IMR-90 (cell line): Measurements from ENCODE around the gene FA2H. TPM values are rescaled to one million over a fixed set of nuclear protein-coding genes. Genes with fewer than 3 reads are reported as not detected.
A peak's percentile ranks its signal among the peaks of the same experiment; 100 is the strongest.

Experiments
- ATAC-seq: fragments of 200-7000 bp; cut with Tn5 transposase; 2 replicates; pipeline ENCODE4 v1.9.1; 2020; ENCODE audit warnings: low read depth, mild to moderate bottlenecking, moderate library complexity
- BruUV-seq: library from RNA; stranded (reverse); fragments of 400-500 nt; replicated peaks from 2 replicates; lab custom pipeline; 2021; lab: Mats Ljungman, UMichigan
- CTCF ChIA-PET: fragments of 300-600 bp; formaldehyde crosslinking; extraction: SDS; loops from one replicate; lab custom pipeline; 2021; ENCODE audit warnings: antibody characterized with exemption; lab: Yijun Ruan, JAX
- POLR2A ChIA-PET: fragments of 300-600 bp; sonication (Branson Sonifier 250); formaldehyde crosslinking; loops from one replicate; lab custom pipeline; 2022; ENCODE audit warnings: antibody characterized with exemption; ENCODE audit not compliant: unreplicated experiment; lab: Charles Lee
- DNase-seq: peaks from one replicate; pipeline ENCODE4 v3.0.0; 2013
- H2AFZ ChIP-seq: replicated peaks from 2 replicates; pipeline ENCODE3; 2013; ENCODE audit warnings: low read length, mild to moderate bottlenecking; ENCODE audit not compliant: poor library complexity
- H2AK5ac ChIP-seq: 2 replicates; pipeline ENCODE4 v1.6.1; 2013; ENCODE audit warnings: low read depth, low read length, inconsistent platforms
- H2AK9ac ChIP-seq: replicated peaks from 2 replicates; pipeline ENCODE3; 2013; ENCODE audit warnings: mild to moderate bottlenecking, low read depth, low read length, moderate library complexity; ENCODE audit not compliant: poor library complexity
- H2BK120ac ChIP-seq: 2 replicates; pipeline ENCODE4 v1.6.1; 2013; ENCODE audit warnings: low read depth, low read length, inconsistent platforms
- H2BK15ac ChIP-seq: 3 replicates; pipeline ENCODE4 v1.6.1; 2013; ENCODE audit warnings: low read depth, low read length, inconsistent platforms
- H2BK20ac ChIP-seq: 2 replicates; pipeline ENCODE4 v1.6.1; 2013; ENCODE audit warnings: low read depth, mild to moderate bottlenecking, inconsistent platforms, low read length, moderate library complexity
- H2BK5ac ChIP-seq: 2 replicates; pipeline ENCODE4 v1.6.1; 2013; ENCODE audit warnings: mild to moderate bottlenecking, low read depth, low read length, inconsistent platforms; ENCODE audit not compliant: poor library complexity, severe bottlenecking
- H3K14ac ChIP-seq: replicated peaks from 2 replicates; pipeline ENCODE4 v1.6.1; 2013; ENCODE audit warnings: low read depth, low read length, inconsistent platforms
- H3K18ac ChIP-seq: 2 replicates; pipeline ENCODE4 v1.6.1; 2013; ENCODE audit warnings: low read depth, low read length, control low read depth
- H3K23ac ChIP-seq: 2 replicates; pipeline ENCODE4 v1.6.1; 2013; ENCODE audit warnings: low read depth, low read length, inconsistent platforms
- H3K27ac ChIP-seq: 2 replicates; pipeline ENCODE4 v1.5.1; 2013; ENCODE audit warnings: mild to moderate bottlenecking, control low read depth, low read length; ENCODE audit not compliant: insufficient read depth
- H3K27me3 ChIP-seq: 2 replicates; pipeline ENCODE4 v1.6.1; 2013; ENCODE audit warnings: low read length; ENCODE audit not compliant: control insufficient read depth, insufficient read depth
- H3K36me3 ChIP-seq: 2 replicates; pipeline ENCODE4 v1.6.1; 2013; ENCODE audit warnings: low read length, mixed read lengths; ENCODE audit not compliant: control insufficient read depth, insufficient read depth
- H3K4ac ChIP-seq: 2 replicates; pipeline ENCODE4 v1.6.1; 2013; ENCODE audit warnings: low read depth, low read length, inconsistent platforms
- H3K4me1 ChIP-seq: 2 replicates; pipeline ENCODE4 v1.6.1; 2013; ENCODE audit warnings: low read length, mixed read lengths; ENCODE audit not compliant: control insufficient read depth, insufficient read depth
- H3K4me2 ChIP-seq: 2 replicates; pipeline ENCODE4 v1.6.1; 2013; ENCODE audit warnings: low read depth, mild to moderate bottlenecking, control low read depth, low read length, moderate library complexity
- H3K4me3 ChIP-seq: 2 replicates; pipeline ENCODE4 v1.5.1; 2013; ENCODE audit warnings: low read depth, mild to moderate bottlenecking, control low read depth, low read length, moderate library complexity; ENCODE audit not compliant: insufficient read depth
- H3K56ac ChIP-seq: 2 replicates; pipeline ENCODE4 v1.6.1; 2013; ENCODE audit warnings: low read length, inconsistent platforms; ENCODE audit not compliant: insufficient read depth; ENCODE audit errors: extremely low read depth
- H3K79me1 ChIP-seq, 2 experiments: 2 replicates each; pipeline ENCODE4 v1.6.1; 2013; ENCODE audit warnings: low read length in 2 of 2, inconsistent platforms in 1 of 2, low read depth in 1 of 2
- H3K9ac ChIP-seq: 2 replicates; pipeline ENCODE4 v1.6.1; 2013; ENCODE audit warnings: low read depth, low read length, control low read depth
- H3K9me1 ChIP-seq: 2 replicates; pipeline ENCODE4 v1.6.1; 2013; ENCODE audit warnings: low read length, inconsistent platforms; ENCODE audit not compliant: insufficient read depth
- H3K9me3 ChIP-seq: 2 replicates; pipeline ENCODE4 v1.6.1; 2013; ENCODE audit warnings: low read length; ENCODE audit not compliant: control insufficient read depth, insufficient read depth
- H4K20me1 ChIP-seq: 2 replicates; pipeline ENCODE4 v1.6.1; 2013; ENCODE audit warnings: low read length, inconsistent platforms; ENCODE audit not compliant: insufficient read depth
- H4K5ac ChIP-seq: 2 replicates; pipeline ENCODE4 v1.6.1; 2013; ENCODE audit warnings: mild to moderate bottlenecking, low read depth, low read length, control low read depth
- H4K8ac ChIP-seq, 2 experiments: 2 replicates each; pipeline ENCODE4 v1.6.1; 2013; ENCODE audit warnings: low read depth in 2 of 2, low read length in 2 of 2, control low read depth in 1 of 2, inconsistent platforms in 1 of 2
- H4K91ac ChIP-seq: 2 replicates; pipeline ENCODE4 v1.6.1; 2013; ENCODE audit warnings: low read depth, low read length, inconsistent platforms; ENCODE audit not compliant: insufficient read depth
- BHLHE40 ChIP-seq: fragments of 150-350 bp; IDR thresholded peaks from 2 replicates; pipeline ENCODE4 v1.6.1; 2016; ENCODE audit warnings: mild to moderate bottlenecking, low read depth, low read length
- CHD1 ChIP-seq: IDR thresholded peaks from 2 replicates; pipeline ENCODE4 v1.6.1; 2012; ENCODE audit warnings: low read depth, low read length, improper control_type of control experiment
- CTCF ChIP-seq: conservative IDR thresholded peaks from 2 replicates; pipeline ENCODE4 v1.5.1; 2012; ENCODE audit warnings: mild to moderate bottlenecking, low read depth, low read length, improper control_type of control experiment
- FOS ChIP-seq: fragments of 150-350 bp; IDR thresholded peaks from 2 replicates; pipeline ENCODE4 v1.6.1; 2016; ENCODE audit warnings: low read depth, low read length
- MAFK ChIP-seq: IDR thresholded peaks from 2 replicates; pipeline ENCODE4 v1.6.1; 2012; ENCODE audit warnings: low read depth, low read length, improper control_type of control experiment
- MAZ ChIP-seq: IDR thresholded peaks from 2 replicates; pipeline ENCODE4 v1.6.1; 2012; ENCODE audit warnings: low read depth, mild to moderate bottlenecking, low read length, improper control_type of control experiment, moderate library complexity, borderline replicate concordance
- NFE2L2 ChIP-seq: fragments of 150-350 bp; IDR thresholded peaks from 2 replicates; pipeline ENCODE4 v1.6.1; 2016; ENCODE audit warnings: low read depth, mild to moderate bottlenecking, low read length
- POLR2A ChIP-seq: IDR thresholded peaks from 2 replicates; pipeline ENCODE4 v1.6.1; 2012; ENCODE audit warnings: mild to moderate bottlenecking, low read depth, low read length
- RAD21 ChIP-seq: IDR thresholded peaks from 2 replicates; pipeline ENCODE4 v1.6.1; 2012; ENCODE audit warnings: low read length, improper control_type of control experiment
- RCOR1 ChIP-seq: IDR thresholded peaks from 2 replicates; pipeline ENCODE4 v1.6.1; 2012; ENCODE audit warnings: mild to moderate bottlenecking, low read length, improper control_type of control experiment; ENCODE audit not compliant: insufficient replicate concordance
- RFX5 ChIP-seq: IDR thresholded peaks from 2 replicates; pipeline ENCODE4 v1.8.0; 2012; ENCODE audit warnings: low read depth, mild to moderate bottlenecking, low read length, moderate library complexity
- SMC3 ChIP-seq: fragments of 150-350 bp; IDR thresholded peaks from 2 replicates; pipeline ENCODE4 v1.6.1; 2016; ENCODE audit warnings: low read depth, mild to moderate bottlenecking, antibody characterized with exemption, low read length, moderate library complexity
- USF2 ChIP-seq: fragments of 150-350 bp; IDR thresholded peaks from 2 replicates; pipeline ENCODE4 v1.6.1; 2017; ENCODE audit warnings: mild to moderate bottlenecking, antibody characterized with exemption, low read length, low read depth
- WGBS, 2 experiments: methylation state at CpG; one replicate each; pipeline versions ENCODE4 v1.1.5 to v1.1.7; 2013; ENCODE audit warnings: missing lambda C conversion rate in 2 of 2; ENCODE audit not compliant: insufficient read length in 1 of 2; ENCODE audit errors: extremely low coverage in 2 of 2; 5-methylcytosine and 5-hydroxymethylcytosine counted together
- dilution Hi-C: fragments of 300-500 bp; cut with HindIII; formaldehyde crosslinking; loops from one replicate; pipeline ENCODE4 v1.14.3; 2018; ENCODE audit warnings: low sequenced_read_pairs; ENCODE audit not compliant: unreplicated experiment
- in situ Hi-C: fragments of 300-500 bp; cut with MboI; formaldehyde crosslinking; loops from 3 replicates; pipeline ENCODE4 v1.14.3; 2019; ENCODE audit warnings: low sequenced_read_pairs, inconsistent platforms, mixed read lengths
- intact Hi-C: fragments of 100-400 bp; cut with micrococcal nuclease; formaldehyde crosslinking; loops from 2 replicates; pipeline ENCODE4 v1.10.0; 2022
- polyA plus RNA-seq, 3 experiments: library from polyadenylated mRNA; depleted of rRNA; stranded (reverse); fragments of >200 nt; gene quantifications; 2 replicates each; pipeline ENCODE4 v1.2.3, GENCODE V29; 2012; ENCODE audit warnings: low replicate concordance in 1 of 3
- total RNA-seq: library from RNA; depleted of rRNA; stranded (reverse); fragments of >200 nt; gene quantifications from 2 replicates; pipeline ENCODE4 v1.2.3, GENCODE V29; 2012

Gene FA2H
- total and polyA plus RNA-seq, 2 of the 4 experiments (the other 2 are of a cell fraction), result not detected

- TF ChIP-seq FOS (no peak), SMC3 (peak; percentile 9; the same call in 1 of the 2 replicates), RCOR1 (no peak), RFX5 (no peak), POLR2A (no peak), MAZ (peak; percentile 44; the same call in 1 of the 2 replicates), BHLHE40 (no peak)
Observed at GRCh38 chr16:74774223-74775139, at the start of gene FA2H (continued).

- no peak overlapping the region for H2BK120ac ChIP-seq
- no peaks in the 10 kb centered on the region for H4K20me1 ChIP-seq
- H3K14ac ChIP-seq, result no peak overlapping the region
- peak overlapping the region; percentile 51 for H2AFZ ChIP-seq
- ChIA-PET POLR2A (no interaction called here), CTCF (no interaction called here)
- DNase-seq (no peak), ATAC-seq (no peak)
- H4K91ac ChIP-seq, result no peak overlapping the region
- no peak overlapping the region for H3K4ac ChIP-seq
- peaks cover 33% of the 10 kb centered on the region for H3K27me3 ChIP-seq
- no peak overlapping the region for H2BK20ac ChIP-seq
- no peak overlapping the region for H2BK15ac ChIP-seq
- H3K23ac ChIP-seq, result no peak overlapping the region
- peaks cover 7% of the 10 kb centered on the region for H3K9me3 ChIP-seq
- no peaks in the 10 kb centered on the region for H3K79me1 ChIP-seq
- no peaks in the 10 kb centered on the region for H3K4me1 ChIP-seq
- no peak overlapping the region for H4K5ac ChIP-seq
- no peaks in the 10 kb centered on the region for H3K36me3 ChIP-seq
- no peak overlapping the region for H2AK9ac ChIP-seq
- no peak overlapping the region for H3K27ac ChIP-seq
- H3K18ac ChIP-seq, result no peak overlapping the region
- no peak overlapping the region for H3K56ac ChIP-seq
- no peaks in the 10 kb centered on the region for H3K9me1 ChIP-seq
- intact Hi-C loops, result no loop called here
- H4K8ac ChIP-seq, result no peak overlapping the region
- TF ChIP-seq SMC3 (no peak), MAFK (no peak), RFX5 (no peak), NFE2L2 (no peak), RAD21 (no peak), CTCF (no peak), CHD1 (no peak), RCOR1 (no peak), BHLHE40 (no peak), USF2 (no peak)
- H2AK5ac ChIP-seq, result no peak overlapping the region
- no TSS peak for BruUV-seq
- H2BK5ac ChIP-seq, result no peak overlapping the region
- H3K4me2 ChIP-seq, result no peak overlapping the region
- no peak overlapping the region for H3K4me3 ChIP-seq
- H3K9ac ChIP-seq, result no peak overlapping the region
- WGBS, 2 experiments, result 65% methylated on average over 2 of the region's 7 CpGs; no CpG with 5 or more reads in 1 of the 2 experiments
- in situ Hi-C loops, result loop anchor here (5.0 kb wide), 1 partner anchor 51 kb away; no protein-coding TSS in a partner anchor
- dilution Hi-C loops, result no loop called here
Observed at GRCh38 chr16:74817851-74818250, 43.2 kb upstream of the FA2H start.
